ENCODE measurements around the gene CEP250. TPM values are rescaled to one million over a fixed set of nuclear protein-coding genes. Genes with fewer than 3 reads are reported as not detected.

Gene CEP250
- total and polyA plus RNA-seq, 2 of the 4 experiments (the other 2 are of a cell fraction), result 22.7 to 35.1 TPM

GRCh38 chr20:35467339-35468224, 12.2 kb downstream of the CEP250 start:
- ATAC-seq (ENCODE audit: low read depth), result peak; percentile 77
- Histone ChIP-seq H2BK20ac (ENCODE audit: low read depth, low read length) (peak overlapping the region; percentile 30; the same call in 1 of the 2 replicates), H2BK15ac (ENCODE audit: low read depth, low read length) (no peak overlapping the region), H4K91ac (ENCODE audit: insufficient read depth, low read depth, low read length) (no peak overlapping the region), H2BK120ac (ENCODE audit: low read depth, low read length) (no peak overlapping the region), H3K36me3 (ENCODE audit: control insufficient read depth, insufficient read depth, low read length) (peaks cover 27% of the 10 kb centered on the region), H4K5ac (ENCODE audit: low read depth, low read length) (no peak overlapping the region), H3K27me3 (ENCODE audit: control insufficient read depth, insufficient read depth, low read length) (no peaks in the 10 kb centered on the region), H3K79me1 (ENCODE audit: low read depth in 1 of 2, low read length in 2 of 2) (peaks cover 0 to 22% of the 10 kb centered on the region in 2 experiments), H3K9me1 (ENCODE audit: insufficient read depth, low read length) (peaks cover 7% of the 10 kb centered on the region), H2BK5ac (ENCODE audit: low read depth, low read length, poor library complexity, severe bottlenecking) (no peak overlapping the region), H2AK5ac (ENCODE audit: low read depth, low read length) (peak overlapping the region; percentile 15; the same call in 1 of the 2 replicates), H2AFZ (replicated peaks; ENCODE audit: low read length, poor library complexity) (no peak overlapping the region), H3K56ac (ENCODE audit: extremely low read depth, insufficient read depth, low read length) (no peak overlapping the region), H3K9ac (ENCODE audit: low read depth, low read length) (no peak overlapping the region; the same call in 1 of the 2 replicates), H2AK9ac (replicated peaks; ENCODE audit: low read depth, low read length, poor library complexity) (no peak overlapping the region), H3K4ac (ENCODE audit: low read depth, low read length) (peak overlapping the region; percentile 26; the same call in 1 of the 2 replicates), H3K23ac (ENCODE audit: low read depth, low read length) (no peak overlapping the region), H4K8ac (ENCODE audit: low read depth in 2 of 2, low read length in 2 of 2) (peak overlapping the region in 1 of 2 experiments; percentile 4; a peak in 1 of 4 replicates), H3K27ac (ENCODE audit: insufficient read depth, low read length) (peak overlapping the region; percentile 9; the same call in 1 of the 2 replicates), H3K4me3 (ENCODE audit: insufficient read depth, low read depth, low read length) (no peak overlapping the region), H3K4me1 (ENCODE audit: control insufficient read depth, insufficient read depth, low read length) (peaks cover 13% of the 10 kb centered on the region), H3K18ac (ENCODE audit: low read depth, low read length) (no peak overlapping the region), H3K14ac (replicated peaks; ENCODE audit: low read depth, low read length) (no peak overlapping the region), H3K4me2 (ENCODE audit: low read depth, low read length) (peak overlapping the region; percentile 37; the same call in 1 of the 2 replicates), H4K20me1 (ENCODE audit: insufficient read depth, low read length) (peaks cover 5% of the 10 kb centered on the region; the same call in 1 of the 2 replicates), H3K9me3 (ENCODE audit: control insufficient read depth, insufficient read depth, low read length) (no peaks in the 10 kb centered on the region)
- ChIA-PET CTCF (interaction anchor here (0.6 kb wide), 1 partner anchor 640 kb away, joined by 3 read pairs; no protein-coding TSS in a partner anchor), POLR2A (ENCODE audit: unreplicated experiment) (interaction anchor here (0.5 to 0.8 kb wide), 2 partner anchors 11 to 12 kb away, joined by 3 to 4 read pairs; partner anchors contain the start of gene CEP250)
- BruUV-seq (replicated peaks), result no TSS peak
- intact Hi-C loops (cut with micrococcal nuclease), result no loop called here
- 63% methylated on average over 5 of the region's 9 CpGs; no CpG with 5 or more reads in 1 of the 2 experiments for WGBS, 2 experiments (ENCODE audit: extremely low coverage in 2 of 2, insufficient read length in 1 of 2)
- dilution Hi-C loops (cut with HindIII; ENCODE audit: low sequenced_read_pairs, unreplicated experiment), result no loop called here
- peak; percentile 64 for DNase-seq
- in situ Hi-C loops (cut with MboI; ENCODE audit: low sequenced_read_pairs), result no loop called here
- TF ChIP-seq CEBPB (IDR thresholded peaks at IDR 0.05; ENCODE audit: low read depth, low read length) (no peak), MAZ (IDR thresholded peaks at IDR 0.05; ENCODE audit: borderline replicate concordance, low read depth, low read length) (no peak), RCOR1 (IDR thresholded peaks at IDR 0.05; ENCODE audit: insufficient replicate concordance, low read length) (no peak), FOS (IDR thresholded peaks at IDR 0.05; ENCODE audit: low read depth, low read length) (no peak), MAFK (IDR thresholded peaks at IDR 0.05; ENCODE audit: low read depth, low read length) (no peak), MXI1 (IDR thresholded peaks at IDR 0.05; ENCODE audit: borderline replicate concordance, low read depth, low read length) (no peak), BHLHE40 (IDR thresholded peaks at IDR 0.05; ENCODE audit: low read depth, low read length) (no peak), RFX5 (IDR thresholded peaks at IDR 0.05; ENCODE audit: low read depth, low read length) (no peak), NFE2L2 (IDR thresholded peaks at IDR 0.05; ENCODE audit: low read depth, low read length) (no peak), POLR2A (IDR thresholded peaks at IDR 0.05; ENCODE audit: low read depth, low read length) (no peak), CHD1 (IDR thresholded peaks at IDR 0.05; ENCODE audit: low read depth, low read length) (no peak), RAD21 (IDR thresholded peaks at IDR 0.05; ENCODE audit: low read length) (no peak), SMC3 (IDR thresholded peaks at IDR 0.05; ENCODE audit: low read depth, low read length) (no peak)
- TF ChIP-seq, protein P1, sequence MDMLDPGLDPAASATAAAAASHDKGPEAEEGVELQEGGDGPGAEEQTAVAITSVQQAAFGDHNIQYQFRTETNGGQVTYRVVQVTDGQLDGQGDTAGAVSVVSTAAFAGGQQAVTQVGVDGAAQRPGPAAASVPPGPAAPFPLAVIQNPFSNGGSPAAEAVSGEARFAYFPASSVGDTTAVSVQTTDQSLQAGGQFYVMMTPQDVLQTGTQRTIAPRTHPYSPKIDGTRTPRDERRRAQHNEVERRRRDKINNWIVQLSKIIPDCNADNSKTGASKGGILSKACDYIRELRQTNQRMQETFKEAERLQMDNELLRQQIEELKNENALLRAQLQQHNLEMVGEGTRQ (IDR thresholded peaks at IDR 0.05; ENCODE audit: low read depth, low read length), result no peak
- TF ChIP-seq, protein P2, sequence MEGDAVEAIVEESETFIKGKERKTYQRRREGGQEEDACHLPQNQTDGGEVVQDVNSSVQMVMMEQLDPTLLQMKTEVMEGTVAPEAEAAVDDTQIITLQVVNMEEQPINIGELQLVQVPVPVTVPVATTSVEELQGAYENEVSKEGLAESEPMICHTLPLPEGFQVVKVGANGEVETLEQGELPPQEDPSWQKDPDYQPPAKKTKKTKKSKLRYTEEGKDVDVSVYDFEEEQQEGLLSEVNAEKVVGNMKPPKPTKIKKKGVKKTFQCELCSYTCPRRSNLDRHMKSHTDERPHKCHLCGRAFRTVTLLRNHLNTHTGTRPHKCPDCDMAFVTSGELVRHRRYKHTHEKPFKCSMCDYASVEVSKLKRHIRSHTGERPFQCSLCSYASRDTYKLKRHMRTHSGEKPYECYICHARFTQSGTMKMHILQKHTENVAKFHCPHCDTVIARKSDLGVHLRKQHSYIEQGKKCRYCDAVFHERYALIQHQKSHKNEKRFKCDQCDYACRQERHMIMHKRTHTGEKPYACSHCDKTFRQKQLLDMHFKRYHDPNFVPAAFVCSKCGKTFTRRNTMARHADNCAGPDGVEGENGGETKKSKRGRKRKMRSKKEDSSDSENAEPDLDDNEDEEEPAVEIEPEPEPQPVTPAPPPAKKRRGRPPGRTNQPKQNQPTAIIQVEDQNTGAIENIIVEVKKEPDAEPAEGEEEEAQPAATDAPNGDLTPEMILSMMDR (conservative IDR thresholded peaks at IDR 0.05; ENCODE audit: low read depth, low read length), result no peak
